ENCODE measurements around the gene EGFR.

Gene EGFR

DNA sequence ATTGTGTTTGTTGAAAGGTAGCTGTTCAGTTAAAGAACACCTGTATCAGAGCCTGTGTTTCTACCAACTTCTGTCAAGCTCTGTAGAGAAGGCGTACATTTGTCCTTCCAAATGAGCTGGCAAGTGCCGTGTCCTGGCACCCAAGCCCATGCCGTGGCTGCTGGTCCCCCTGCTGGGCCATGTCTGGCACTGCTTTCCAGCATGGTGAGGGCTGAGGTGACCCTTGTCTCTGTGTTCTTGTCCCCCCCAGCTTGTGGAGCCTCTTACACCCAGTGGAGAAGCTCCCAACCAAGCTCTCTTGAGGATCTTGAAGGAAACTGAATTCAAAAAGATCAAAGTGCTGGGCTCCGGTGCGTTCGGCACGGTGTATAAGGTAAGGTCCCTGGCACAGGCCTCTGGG is 154.9 kb downstream of the EGFR start:
- DNase-seq (ENCODE audit: low read depth) = no peak
- peak; percentile 10 for TF ChIP-seq CTCF (conservative IDR thresholded peaks at IDR 0.05; ENCODE audit: control insufficient read depth, insufficient read depth, low read depth, low read length)
- no peak overlapping the region for H3K4me3 ChIP-seq (ENCODE audit: control insufficient read depth, low read depth, low read length)

DNA sequence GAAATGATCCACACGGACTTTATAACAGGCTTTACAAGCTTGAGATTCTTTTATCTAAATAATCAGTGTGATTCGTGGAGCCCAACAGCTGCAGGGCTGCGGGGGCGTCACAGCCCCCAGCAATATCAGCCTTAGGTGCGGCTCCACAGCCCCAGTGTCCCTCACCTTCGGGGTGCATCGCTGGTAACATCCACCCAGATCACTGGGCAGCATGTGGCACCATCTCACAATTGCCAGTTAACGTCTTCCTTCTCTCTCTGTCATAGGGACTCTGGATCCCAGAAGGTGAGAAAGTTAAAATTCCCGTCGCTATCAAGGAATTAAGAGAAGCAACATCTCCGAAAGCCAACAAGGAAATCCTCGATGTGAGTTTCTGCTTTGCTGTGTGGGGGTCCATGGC is 155.6 kb downstream of the EGFR start:
- no peak for TF ChIP-seq CTCF (conservative IDR thresholded peaks at IDR 0.05; ENCODE audit: control insufficient read depth, insufficient read depth, low read depth, low read length)
- H3K4me3 ChIP-seq (ENCODE audit: control insufficient read depth, low read depth, low read length) = no peak overlapping the region
- DNase-seq (ENCODE audit: low read depth) = no peak

DNA sequence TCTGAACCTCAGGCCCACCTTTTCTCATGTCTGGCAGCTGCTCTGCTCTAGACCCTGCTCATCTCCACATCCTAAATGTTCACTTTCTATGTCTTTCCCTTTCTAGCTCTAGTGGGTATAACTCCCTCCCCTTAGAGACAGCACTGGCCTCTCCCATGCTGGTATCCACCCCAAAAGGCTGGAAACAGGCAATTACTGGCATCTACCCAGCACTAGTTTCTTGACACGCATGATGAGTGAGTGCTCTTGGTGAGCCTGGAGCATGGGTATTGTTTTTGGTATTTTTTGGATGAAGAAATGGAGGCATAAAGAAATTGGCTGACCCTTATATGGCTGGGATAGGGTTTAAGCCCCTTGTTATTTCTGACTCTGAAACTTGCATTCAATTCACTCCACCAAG is 156.0 kb downstream of the EGFR start:
- no peak overlapping the region for H3K4me3 ChIP-seq (ENCODE audit: control insufficient read depth, low read depth, low read length)
- DNase-seq (ENCODE audit: low read depth) = no peak
- no peak for TF ChIP-seq CTCF (conservative IDR thresholded peaks at IDR 0.05; ENCODE audit: control insufficient read depth, insufficient read depth, low read depth, low read length)

GRCh38 chr7:55177068-55177530 is 158.3 kb downstream of the EGFR start:
- DNase-seq (ENCODE audit: low read depth) = no peak
- TF ChIP-seq CTCF (conservative IDR thresholded peaks at IDR 0.05; ENCODE audit: control insufficient read depth, insufficient read depth, low read depth, low read length) = no peak
- no peak overlapping the region for H3K4me3 ChIP-seq (ENCODE audit: control insufficient read depth, low read depth, low read length)

GRCh38 chr7:55177589-55178261 is 158.9 kb downstream of the EGFR start:
- no peak for TF ChIP-seq CTCF (conservative IDR thresholded peaks at IDR 0.05; ENCODE audit: control insufficient read depth, insufficient read depth, low read depth, low read length)
- H3K4me3 ChIP-seq (ENCODE audit: control insufficient read depth, low read depth, low read length) = no peak overlapping the region
- no peak for DNase-seq (ENCODE audit: low read depth)

- no peak overlapping the region for H3K4me3 ChIP-seq (ENCODE audit: control insufficient read depth, low read depth, low read length)
- TF ChIP-seq CTCF (conservative IDR thresholded peaks at IDR 0.05; ENCODE audit: control insufficient read depth, insufficient read depth, low read depth, low read length) = no peak
Observed at GRCh38 chr7:55178292-55178862, 159.6 kb downstream of the EGFR start.

More at GRCh38 chr7:55178292-55178862, 159.6 kb downstream of the EGFR start:
- no peak for DNase-seq (ENCODE audit: low read depth)

Measured in fibroblast of mammary gland (primary cell).